Renal cortex interstitium (tissue), 11 donors: Measurements from ENCODE around the gene CEACAM19. TPM values are rescaled to one million over a fixed set of nuclear protein-coding genes. Genes with fewer than 3 reads are reported as not detected.
A peak's percentile ranks its signal among the peaks of the same experiment; 100 is the strongest.
"Not testable (repeated sequence)": the region's sequence is repeated elsewhere in the genome, so short reads cannot be mapped to it uniquely, and the experiment has no call there.

Experiments used
- DNase-seq, 11 donors: peaks; one replicate each; pipeline ENCODE4 v3.0.0-alpha.2; 2013; ENCODE audit warnings: low read depth in 9 of 11, low spot score in 4 of 11; ENCODE audit errors: extremely low read depth in 1 of 11
- polyA plus RNA-seq, 3 donors: library from polyadenylated mRNA; unstranded; fragments of 120-200 nt; gene quantifications; one replicate each; pipeline ENCODE4 v1.2.1, GENCODE V29; 2013; ENCODE audit not compliant: insufficient read length in 3 of 3

Gene CEACAM19
- polyA plus RNA-seq, 3 donors = 12.3 to 24.0 (median 12.5) TPM

DNA sequence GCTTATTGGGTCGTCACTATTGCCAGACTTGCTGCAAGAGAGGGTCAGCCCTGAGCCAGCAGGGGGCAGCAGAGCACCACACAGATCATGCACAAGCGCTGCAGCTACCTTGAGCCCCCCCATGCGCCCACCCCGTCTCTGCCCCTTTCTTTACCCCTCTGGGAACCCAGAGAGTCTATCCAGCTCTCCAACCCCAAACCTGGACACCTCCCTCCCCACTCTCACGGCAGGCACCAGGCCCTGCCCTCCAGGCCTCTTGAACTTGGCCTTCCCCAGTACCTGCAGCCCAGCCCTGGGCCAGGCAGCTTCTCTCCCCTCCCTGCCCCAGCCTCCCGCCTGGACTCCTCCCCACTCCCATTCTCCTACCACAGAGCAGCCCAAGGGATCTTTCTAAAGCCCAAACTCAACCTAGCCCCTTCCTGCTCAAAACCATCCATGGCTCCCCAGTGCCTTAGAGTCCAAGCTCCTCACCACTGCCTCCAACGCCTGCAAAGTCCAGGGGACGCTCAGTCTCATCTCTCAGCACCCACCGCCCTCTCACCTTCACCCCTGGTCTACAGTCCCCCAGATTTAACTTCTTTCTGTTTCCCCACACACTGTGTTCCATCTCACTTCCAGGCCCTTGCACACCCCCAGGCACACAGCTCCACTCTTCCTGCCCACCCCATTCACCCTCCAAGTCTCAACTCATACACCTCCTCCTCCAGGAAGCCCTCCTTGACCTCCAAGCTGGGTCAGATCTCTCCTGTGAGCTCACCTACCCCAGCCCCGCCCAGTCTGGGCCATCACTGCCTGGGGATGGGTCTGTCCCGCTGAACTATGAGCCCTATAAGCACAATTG is 18.2 kb downstream of the CEACAM19 start:
- peak in 9 of 11 donors; percentile 44 to 70 (median 61) for DNase-seq

GRCh38 chr19:44690131-44690440 is 18.8 kb downstream of the CEACAM19 start:
- DNase-seq = no peak

DNA sequence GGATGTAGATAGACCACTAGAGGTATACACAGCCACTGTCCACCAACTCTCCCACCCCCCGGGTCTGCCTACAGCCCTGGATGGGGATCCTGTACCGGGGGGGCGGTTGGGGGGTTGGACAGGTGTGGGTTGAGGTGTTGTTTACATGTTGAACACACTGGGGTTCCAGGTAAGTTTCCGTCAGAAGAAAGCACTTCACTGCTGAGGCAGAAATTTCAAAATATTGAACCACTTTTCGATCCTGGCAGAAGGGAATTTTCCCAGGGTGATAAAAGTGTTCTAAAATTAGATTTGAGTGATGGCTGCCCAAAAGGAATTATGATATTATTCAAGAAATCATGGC is 21.1 kb downstream of the CEACAM19 start:
- no peak for DNase-seq

GRCh38 chr19:44694184-44694579 is 22.9 kb downstream of the CEACAM19 start:
- no peak for DNase-seq

GRCh38 chr19:44696939-44697669 is 25.8 kb downstream of the CEACAM19 start:
- no peak for DNase-seq

DNA sequence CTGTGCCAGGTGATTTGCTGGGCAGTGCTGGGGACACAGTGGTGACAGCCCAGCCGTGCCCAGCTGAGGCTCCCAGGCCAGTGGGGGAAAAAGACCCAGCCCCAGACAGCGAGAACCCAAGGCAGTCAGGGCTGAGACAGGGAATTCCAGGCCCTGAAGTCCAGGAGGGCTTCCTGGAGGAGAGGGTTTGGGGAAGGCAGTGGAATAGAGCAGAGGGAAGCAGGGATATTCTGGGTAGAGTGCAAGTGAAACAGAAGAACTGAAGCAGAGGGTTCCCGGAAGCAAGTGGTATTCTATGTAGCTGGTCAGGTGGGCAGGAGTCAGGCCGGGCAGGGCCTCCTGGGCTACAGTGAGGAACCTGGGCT is 26.4 kb downstream of the CEACAM19 start:
- DNase-seq = no peak

DNA sequence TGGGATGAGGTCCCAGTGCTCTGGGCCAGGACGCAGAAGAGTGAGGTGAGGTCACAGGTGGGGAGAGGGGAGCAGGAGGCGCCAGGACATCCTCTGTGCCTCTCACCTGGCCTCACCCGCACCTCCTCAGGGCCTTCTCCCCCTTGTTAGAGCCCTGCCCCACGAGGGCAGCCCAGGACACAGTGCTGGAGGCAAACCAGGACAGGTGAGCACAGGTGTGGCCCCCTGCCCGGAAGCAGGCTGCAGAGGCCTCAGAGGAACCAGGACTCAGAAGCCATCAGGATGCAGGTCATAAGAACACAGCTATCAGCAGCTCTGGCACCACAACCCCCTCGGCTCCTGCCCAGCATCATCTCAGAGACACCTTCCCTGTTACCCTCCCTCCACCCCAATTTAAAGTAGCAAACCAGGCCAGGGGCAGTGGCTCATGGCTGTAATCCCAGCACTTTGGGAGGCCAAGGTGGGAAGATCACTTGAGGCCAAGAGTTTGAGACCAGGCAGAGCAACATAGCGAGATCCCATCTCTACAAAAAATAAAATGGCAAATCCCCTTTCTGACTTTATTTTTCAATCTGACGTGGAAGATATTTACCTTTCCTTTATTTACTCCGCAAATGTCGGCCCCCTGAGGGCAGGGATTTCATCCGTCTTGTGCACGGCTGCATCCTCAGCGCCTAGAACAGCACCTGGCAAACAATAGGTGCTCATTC is 27.4 kb downstream of the CEACAM19 start, which contains the start of gene CEACAM16:
Gene CEACAM16 (plus strand): TSS at position 660 of the 710 bp plus-strand sequence. CDS start 2,306 bp downstream, outside the sequence.
- no peak for DNase-seq

DNA sequence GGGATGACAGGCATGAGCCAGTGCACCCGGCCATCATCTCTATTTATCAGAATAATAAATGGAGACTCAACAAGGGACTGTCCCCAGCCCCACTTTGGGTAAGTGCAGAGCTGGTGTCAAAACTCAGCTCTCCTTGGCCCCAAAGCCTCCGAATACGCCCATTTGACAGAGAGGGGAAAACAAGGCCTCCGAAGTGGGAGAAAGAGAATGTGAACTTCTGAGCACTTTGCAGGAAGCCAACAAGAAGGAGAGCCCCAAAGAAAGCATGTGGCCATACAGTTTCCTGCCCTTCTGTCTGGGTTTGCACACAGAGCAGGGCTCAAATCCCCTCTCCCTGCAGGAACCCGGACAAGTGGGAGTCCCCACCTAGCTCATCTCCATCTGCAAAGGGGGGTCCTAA is 29.3 kb downstream of the CEACAM19 start:
- DNase-seq = no peak

- no peak for DNase-seq
Observed at GRCh38 chr19:44701228-44701627, 29.9 kb downstream of the CEACAM19 start.

GRCh38 chr19:44702551-44703176 is 31.4 kb downstream of the CEACAM19 start:
- no peak for DNase-seq

DNA sequence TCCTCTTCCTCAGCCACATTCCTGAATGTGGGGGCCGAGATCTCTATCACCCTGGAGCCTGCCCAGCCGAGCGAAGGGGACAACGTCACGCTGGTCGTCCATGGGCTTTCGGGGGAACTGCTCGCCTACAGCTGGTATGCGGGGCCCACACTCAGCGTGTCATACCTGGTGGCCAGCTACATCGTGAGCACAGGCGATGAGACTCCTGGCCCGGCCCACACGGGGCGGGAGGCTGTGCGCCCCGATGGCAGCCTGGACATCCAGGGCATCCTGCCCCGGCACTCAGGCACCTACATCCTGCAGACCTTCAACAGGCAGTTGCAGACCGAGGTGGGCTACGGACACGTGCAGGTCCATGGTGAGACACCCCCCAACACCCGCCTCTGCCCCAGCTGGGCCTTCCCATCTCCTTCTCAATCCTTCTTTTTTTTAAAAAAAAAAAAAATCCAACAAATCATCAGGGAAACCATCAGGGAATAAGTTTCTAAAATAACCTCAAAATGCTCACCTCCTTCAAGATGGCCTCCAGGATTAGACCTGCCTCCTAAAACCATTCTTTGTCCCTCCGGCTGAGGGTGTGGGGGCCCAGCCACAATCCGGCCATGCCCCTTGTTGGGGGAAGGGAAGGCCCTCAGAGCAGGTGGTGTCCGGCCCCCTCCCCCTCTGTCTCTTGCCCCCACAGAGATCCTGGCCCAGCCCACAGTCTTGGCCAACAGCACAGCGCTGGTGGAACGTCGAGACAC is 32.2 kb downstream of the CEACAM19 start:
- no peak for DNase-seq

GRCh38 chr19:44704982-44705381 is 33.7 kb downstream of the CEACAM19 start:
- DNase-seq = no peak

GRCh38 chr19:44705502-44706010 is 34.3 kb downstream of the CEACAM19 start:
- no peak for DNase-seq

- no peak for DNase-seq
Observed at GRCh38 chr19:44706506-44707236, 35.4 kb downstream of the CEACAM19 start.

DNA sequence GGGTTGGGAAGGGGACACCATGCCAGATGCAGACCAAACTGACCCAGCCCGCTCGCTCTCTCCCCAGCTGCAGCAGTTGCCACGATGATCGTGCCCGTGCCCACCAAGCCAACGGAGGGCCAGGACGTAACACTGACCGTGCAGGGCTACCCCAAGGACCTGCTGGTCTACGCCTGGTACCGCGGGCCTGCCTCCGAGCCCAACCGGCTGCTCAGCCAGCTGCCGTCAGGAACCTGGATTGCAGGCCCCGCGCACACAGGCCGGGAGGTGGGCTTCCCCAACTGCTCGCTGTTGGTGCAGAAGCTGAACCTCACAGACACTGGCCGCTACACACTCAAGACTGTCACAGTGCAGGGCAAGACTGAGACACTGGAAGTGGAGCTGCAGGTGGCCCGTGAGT is 36.5 kb downstream of the CEACAM19 start:
- no peak for DNase-seq

DNA sequence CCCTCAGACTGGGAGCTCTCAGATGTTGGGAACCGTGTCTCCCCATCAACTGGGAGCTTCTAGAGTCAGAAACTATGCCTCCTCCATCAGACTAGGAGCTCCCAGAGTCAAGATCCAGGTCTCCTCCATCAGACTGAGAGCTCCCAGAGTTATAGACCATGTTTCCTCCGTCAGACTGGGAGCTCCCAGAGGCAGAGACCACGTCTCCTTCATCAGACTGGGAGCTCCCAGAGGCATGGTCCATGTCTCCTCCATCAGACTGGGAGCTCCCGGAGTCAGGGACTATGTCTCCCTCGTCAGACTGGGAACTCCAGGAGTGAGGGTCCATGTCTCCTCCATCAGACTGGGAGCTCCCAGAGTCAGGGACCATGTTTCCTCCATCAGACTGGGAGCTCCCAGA is 37.7 kb downstream of the CEACAM19 start:
- DNase-seq = no peak

DNA sequence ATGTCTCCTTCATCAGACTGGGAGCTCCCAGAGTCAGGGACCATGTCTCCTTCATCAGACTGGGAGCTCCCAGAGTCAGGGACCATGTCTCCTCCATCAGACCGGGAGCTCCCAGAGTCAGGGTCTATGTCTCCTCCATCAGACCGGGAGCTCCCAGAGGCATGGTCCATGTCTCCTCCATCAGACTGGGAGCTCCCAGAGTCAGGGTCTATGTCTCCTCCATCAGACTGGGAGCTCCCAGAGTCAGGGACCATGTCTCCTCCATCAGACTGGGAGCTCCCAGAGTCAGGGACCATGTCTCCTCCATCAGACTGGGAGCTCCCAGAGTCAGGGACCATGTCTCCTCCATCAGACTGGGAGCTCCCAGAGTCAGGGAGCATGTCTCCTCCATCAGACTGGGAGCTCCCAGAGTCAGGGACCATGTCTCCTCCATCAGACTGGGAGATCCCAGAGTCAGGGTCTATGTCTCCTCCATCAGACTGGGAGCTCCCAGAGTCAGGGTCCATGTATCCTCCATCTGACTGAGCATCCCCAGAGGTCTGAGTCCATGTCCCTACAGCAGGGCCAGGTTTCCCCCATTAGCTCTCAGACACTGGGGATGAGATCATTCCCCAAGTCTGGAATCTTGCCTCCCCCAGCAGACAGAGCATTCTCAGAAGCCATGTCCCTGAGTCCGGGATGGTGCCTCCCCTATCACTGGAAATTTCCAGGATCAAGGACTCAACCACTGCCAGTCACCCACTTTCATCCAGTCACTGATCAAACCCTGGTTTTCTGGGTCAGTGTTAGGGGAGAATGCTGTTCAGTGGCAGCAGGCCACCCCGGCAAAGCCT is 38.4 kb downstream of the CEACAM19 start:
- not testable (repeated sequence) for DNase-seq
